CD4-positive, alpha-beta T cell treated with Interleukin-12 subunit alpha and Interleukin-12 subunit beta, for 1 hour (primary cell): ENCODE data around the gene ADSS1.

Experiments used
- DNase-seq: peaks from one replicate; pipeline ENCODE4 v3.0.0-alpha.2; 2020

Gene ADSS1

GRCh38 chr14:104784846-104785707 lies 61.0 kb downstream of the ADSS1 start:
- DNase-seq: no peak

GRCh38 chr14:104785708-104786080 lies 61.7 kb downstream of the ADSS1 start:
- no peak for DNase-seq

- DNase-seq: no peak
Measured at GRCh38 chr14:104786091-104786586, 62.1 kb downstream of the ADSS1 start.

- DNase-seq: no peak
Measured at GRCh38 chr14:104786726-104787675, 63.0 kb downstream of the ADSS1 start.

GRCh38 chr14:104787736-104788135 lies 63.7 kb downstream of the ADSS1 start:
- DNase-seq: no peak

- DNase-seq: no peak
Measured at GRCh38 chr14:104788161-104788818, 64.3 kb downstream of the ADSS1 start.

- DNase-seq: no peak
Measured at GRCh38 chr14:104788873-104789663, 65.0 kb downstream of the ADSS1 start.

- no peak for DNase-seq
Measured at GRCh38 chr14:104789752-104790743, 66.0 kb downstream of the ADSS1 start.

- no peak for DNase-seq
Measured at GRCh38 chr14:104791425-104791824, 67.4 kb downstream of the ADSS1 start.

- no peak for DNase-seq
Measured at GRCh38 chr14:104792101-104792884, 68.3 kb downstream of the ADSS1 start.

GRCh38 chr14:104792945-104793702 lies 69.1 kb downstream of the ADSS1 start:
- no peak for DNase-seq

- DNase-seq: no peak
Measured at GRCh38 chr14:104793703-104793959, 69.6 kb downstream of the ADSS1 start.

- DNase-seq: peak; percentile 53
Measured at GRCh38 chr14:104794099-104794498, 70.1 kb downstream of the ADSS1 start.

- no peak for DNase-seq
Measured at GRCh38 chr14:104794631-104794992, 70.6 kb downstream of the ADSS1 start.

- no peak for DNase-seq
Measured at GRCh38 chr14:104794993-104795780, 71.2 kb downstream of the ADSS1 start, which contains the start of gene AKT1. TSS of gene AKT1 (minus strand) at chr14:104795748. CDS start at chr14:104792643, 3,105 bp downstream.

- DNase-seq: peak; percentile 72
Measured at GRCh38 chr14:104795781-104796686, 72.0 kb downstream of the ADSS1 start.

- no peak for DNase-seq
Measured at GRCh38 chr14:104796687-104797081, 72.7 kb downstream of the ADSS1 start.
